ENCODE results near the gene SPDEF.

SPDEF gene

DNA sequence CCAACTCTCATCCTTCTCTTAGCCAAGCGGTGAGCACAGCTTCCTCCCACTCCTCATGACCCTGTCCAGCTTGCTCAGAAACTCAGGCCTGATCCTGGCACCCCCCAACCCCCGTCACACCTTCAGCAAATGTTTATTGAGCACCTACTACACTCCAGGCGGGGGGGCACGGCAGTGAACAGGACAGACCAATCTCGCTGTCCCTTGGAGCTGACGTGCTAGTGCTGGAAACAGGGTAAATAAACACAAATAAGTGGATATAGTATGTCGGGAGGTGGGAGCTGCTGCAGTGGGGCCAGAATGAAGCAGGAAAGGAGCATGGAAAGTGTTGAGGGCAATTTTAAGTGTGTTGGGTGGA lies 7.4 kb upstream of the SPDEF start:
- no peak overlapping the region for H3K4me3 ChIP-seq (ENCODE audit: low read depth, low read length)
- DNase-seq (ENCODE audit: low read depth) = no peak
- TF ChIP-seq, protein P1, sequence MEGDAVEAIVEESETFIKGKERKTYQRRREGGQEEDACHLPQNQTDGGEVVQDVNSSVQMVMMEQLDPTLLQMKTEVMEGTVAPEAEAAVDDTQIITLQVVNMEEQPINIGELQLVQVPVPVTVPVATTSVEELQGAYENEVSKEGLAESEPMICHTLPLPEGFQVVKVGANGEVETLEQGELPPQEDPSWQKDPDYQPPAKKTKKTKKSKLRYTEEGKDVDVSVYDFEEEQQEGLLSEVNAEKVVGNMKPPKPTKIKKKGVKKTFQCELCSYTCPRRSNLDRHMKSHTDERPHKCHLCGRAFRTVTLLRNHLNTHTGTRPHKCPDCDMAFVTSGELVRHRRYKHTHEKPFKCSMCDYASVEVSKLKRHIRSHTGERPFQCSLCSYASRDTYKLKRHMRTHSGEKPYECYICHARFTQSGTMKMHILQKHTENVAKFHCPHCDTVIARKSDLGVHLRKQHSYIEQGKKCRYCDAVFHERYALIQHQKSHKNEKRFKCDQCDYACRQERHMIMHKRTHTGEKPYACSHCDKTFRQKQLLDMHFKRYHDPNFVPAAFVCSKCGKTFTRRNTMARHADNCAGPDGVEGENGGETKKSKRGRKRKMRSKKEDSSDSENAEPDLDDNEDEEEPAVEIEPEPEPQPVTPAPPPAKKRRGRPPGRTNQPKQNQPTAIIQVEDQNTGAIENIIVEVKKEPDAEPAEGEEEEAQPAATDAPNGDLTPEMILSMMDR (IDR thresholded peaks at IDR 0.05; ENCODE audit: insufficient read depth, low read depth, low read length, missing control alignments) = no peak

- TF ChIP-seq, protein P1 (IDR thresholded peaks at IDR 0.05; ENCODE audit: insufficient read depth, low read depth, low read length, missing control alignments) = no peak
- H3K4me3 ChIP-seq (ENCODE audit: low read depth, low read length) = no peak overlapping the region
- no peak for DNase-seq (ENCODE audit: low read depth)
Measured at GRCh38 chr6:34562861-34563512, 6.9 kb upstream of the SPDEF start.

DNA sequence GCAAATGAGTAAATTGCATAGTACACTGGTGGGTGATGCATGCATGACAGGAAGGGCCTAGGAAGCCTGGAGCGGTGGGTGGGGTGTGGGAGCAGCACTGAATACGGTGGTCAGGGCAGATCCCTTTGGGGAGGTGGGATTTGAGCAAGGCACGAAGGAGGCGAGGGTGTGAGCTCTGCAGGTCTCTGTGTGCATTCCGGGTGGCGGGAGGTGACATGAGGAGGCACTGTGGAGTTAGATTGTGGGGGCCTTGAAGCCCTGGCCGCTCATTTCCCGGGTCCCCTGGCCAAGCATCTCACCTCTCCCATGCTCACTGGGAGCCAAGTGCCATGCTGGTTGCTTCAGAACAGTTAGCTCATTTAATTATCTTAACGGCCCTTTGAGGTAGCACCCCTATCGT lies 6.2 kb upstream of the SPDEF start:
- TF ChIP-seq, protein P1 (IDR thresholded peaks at IDR 0.05; ENCODE audit: insufficient read depth, low read depth, low read length, missing control alignments) = no peak
- DNase-seq (ENCODE audit: low read depth) = no peak
- no peak overlapping the region for H3K4me3 ChIP-seq (ENCODE audit: low read depth, low read length)

- TF ChIP-seq, protein P1 (IDR thresholded peaks at IDR 0.05; ENCODE audit: insufficient read depth, low read depth, low read length, missing control alignments) = no peak
Measured at GRCh38 chr6:34561227-34561530, 5.0 kb upstream of the SPDEF start.

GRCh38 chr6:34560366-34561226 lies 4.5 kb upstream of the SPDEF start:
- no peak for DNase-seq (ENCODE audit: low read depth)
- no peak overlapping the region for H3K4me3 ChIP-seq (ENCODE audit: low read depth, low read length)
- TF ChIP-seq, protein P1 (IDR thresholded peaks at IDR 0.05; ENCODE audit: insufficient read depth, low read depth, low read length, missing control alignments) = no peak

More at GRCh38 chr6:34561227-34561530, 5.0 kb upstream of the SPDEF start:
- no peak overlapping the region for H3K4me3 ChIP-seq (ENCODE audit: low read depth, low read length)
- no peak for DNase-seq (ENCODE audit: low read depth)

GRCh38 chr6:34559651-34560365 lies 3.7 kb upstream of the SPDEF start:
- DNase-seq (ENCODE audit: low read depth) = no peak
- no peak overlapping the region for H3K4me3 ChIP-seq (ENCODE audit: low read depth, low read length)
- TF ChIP-seq, protein P1 (IDR thresholded peaks at IDR 0.05; ENCODE audit: insufficient read depth, low read depth, low read length, missing control alignments) = no peak
